ENCODE data around the gene RAB44. TPM values are rescaled to one million over a fixed set of nuclear protein-coding genes. Genes with fewer than 3 reads are reported as not detected.
"Not testable (repeated sequence)": the region's sequence is repeated elsewhere in the genome, so short reads cannot be mapped to it uniquely, and the experiment has no call there.

The RAB44 gene
- total RNA-seq, 2 experiments from 2014 or later: not detected

GRCh38 chr6:36703081-36703606, 5.5 kb downstream of the RAB44 start:
- ChIA-PET CTCF (interaction anchor here (1.1 kb wide), 1 partner anchor 87 kb away, joined by 3 read pairs; no protein-coding TSS in a partner anchor), POLR2A (no interaction called here)
- DNase-seq: no peak
- H3K4me3 Mint-ChIP-seq: no peak overlapping the region
- no peaks in the 10 kb centered on the region for H3K9me3 Mint-ChIP-seq (ENCODE audit: insufficient read depth)
- no peak overlapping the region for H3K27ac Mint-ChIP-seq
- no peak for ATAC-seq
- no peaks in the 10 kb centered on the region for H3K36me3 Mint-ChIP-seq (ENCODE audit: low read depth)
- H3K27me3 Mint-ChIP-seq (ENCODE audit: low read depth): no peaks in the 10 kb centered on the region
- peaks cover 9% of the 10 kb centered on the region for H3K4me1 Mint-ChIP-seq (ENCODE audit: low read depth)

DNA sequence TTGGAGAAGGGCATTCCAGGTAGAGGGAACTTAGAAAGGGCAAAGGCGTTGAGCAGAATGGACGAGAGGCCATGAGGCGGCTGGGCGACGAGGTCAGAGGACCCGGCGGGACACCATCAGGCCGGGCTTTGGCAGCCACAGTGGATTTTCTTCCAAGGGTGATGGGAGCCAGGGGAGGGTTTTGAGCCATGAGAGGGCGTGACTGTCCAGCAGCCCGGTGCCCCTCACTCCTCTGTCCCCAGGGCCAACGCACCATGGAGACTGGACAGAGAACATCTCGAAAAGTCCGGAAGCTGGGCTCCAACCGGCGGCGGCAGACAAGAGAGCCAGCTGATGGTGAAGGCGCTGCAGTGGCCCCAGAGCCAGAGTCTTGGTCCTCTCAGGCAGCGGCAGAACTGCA, 6.4 kb downstream of the RAB44 start:
- H3K27me3 Mint-ChIP-seq (ENCODE audit: low read depth): no peaks in the 10 kb centered on the region
- H3K4me3 Mint-ChIP-seq: no peak overlapping the region
- H3K27ac Mint-ChIP-seq: no peak overlapping the region
- H3K9me3 Mint-ChIP-seq (ENCODE audit: insufficient read depth): no peaks in the 10 kb centered on the region
- no peak for ATAC-seq
- H3K4me1 Mint-ChIP-seq (ENCODE audit: low read depth): peaks cover 9% of the 10 kb centered on the region
- no peaks in the 10 kb centered on the region for H3K36me3 Mint-ChIP-seq (ENCODE audit: low read depth)
- ChIA-PET CTCF (interaction anchor here (0.9 kb wide), 1 partner anchor 55 kb away, joined by 3 read pairs; no protein-coding TSS in a partner anchor), POLR2A (no interaction called here)
- no peak for DNase-seq

- not testable (repeated sequence) for ATAC-seq; H3K27me3 Mint-ChIP-seq (ENCODE audit: low read depth); H3K4me3 Mint-ChIP-seq; H3K4me1 Mint-ChIP-seq (ENCODE audit: low read depth); H3K9me3 Mint-ChIP-seq (ENCODE audit: insufficient read depth); H3K27ac Mint-ChIP-seq; DNase-seq; H3K36me3 Mint-ChIP-seq (ENCODE audit: low read depth)
- CTCF ChIA-PET: interaction anchor here (1.2 to 1.6 kb wide), 3 partner anchors 10 to 89 kb away, joined by 3 read pairs; no protein-coding TSS in a partner anchor
- POLR2A ChIA-PET: interaction anchor here (0.6 kb wide), 1 partner anchor 274 kb away, joined by 3 read pairs; no protein-coding TSS in a partner anchor
These were observed 7.4 kb downstream of the RAB44 start for GRCh38 chr6:36704961-36705577.

DNA sequence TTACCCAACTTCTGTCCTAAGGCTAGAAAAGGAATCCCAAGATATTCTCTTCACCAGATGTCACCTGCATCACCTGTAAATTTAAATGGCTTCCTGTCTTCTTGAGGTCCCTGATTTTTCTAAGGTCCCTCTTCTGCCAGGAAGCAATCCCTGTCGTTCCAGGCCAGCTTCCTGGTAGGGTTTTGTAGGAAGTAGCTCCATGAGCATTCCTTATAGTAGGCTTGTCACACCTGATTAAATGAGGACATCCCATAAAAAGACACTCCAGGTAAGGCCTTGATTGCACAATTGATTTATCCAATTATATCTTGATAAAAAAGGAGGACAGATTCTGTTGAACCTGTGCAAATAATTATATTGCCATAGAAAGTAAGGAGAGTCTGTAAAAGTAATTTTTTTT, 8.7 kb downstream of the RAB44 start:
- no peak for ATAC-seq
- Mint-ChIP-seq H3K36me3 (ENCODE audit: low read depth) (no peaks in the 10 kb centered on the region), H3K27ac (no peak overlapping the region), H3K27me3 (ENCODE audit: low read depth) (peaks cover 5% of the 10 kb centered on the region), H3K4me3 (no peak overlapping the region), H3K4me1 (ENCODE audit: low read depth) (peaks cover 4% of the 10 kb centered on the region), H3K9me3 (ENCODE audit: insufficient read depth) (no peaks in the 10 kb centered on the region)
- ChIA-PET CTCF (interaction anchor here (0.6 to 1.3 kb wide), 4 partner anchors 26 to 271 kb away, joined by 3 read pairs; no protein-coding TSS in a partner anchor), POLR2A (no interaction called here)
- no peak for DNase-seq

- Mint-ChIP-seq H3K4me1 (ENCODE audit: low read depth) (no peaks in the 10 kb centered on the region), H3K9me3 (ENCODE audit: insufficient read depth) (no peaks in the 10 kb centered on the region), H3K27me3 (ENCODE audit: low read depth) (peaks cover 11% of the 10 kb centered on the region), H3K4me3 (no peak overlapping the region), H3K36me3 (ENCODE audit: low read depth) (no peaks in the 10 kb centered on the region), H3K27ac (no peak overlapping the region)
- ChIA-PET CTCF (no interaction called here), POLR2A (no interaction called here)
- no peak for ATAC-seq
- no peak for DNase-seq
These were observed 15.2 kb downstream of the RAB44 start for GRCh38 chr6:36712816-36713215.

DNA sequence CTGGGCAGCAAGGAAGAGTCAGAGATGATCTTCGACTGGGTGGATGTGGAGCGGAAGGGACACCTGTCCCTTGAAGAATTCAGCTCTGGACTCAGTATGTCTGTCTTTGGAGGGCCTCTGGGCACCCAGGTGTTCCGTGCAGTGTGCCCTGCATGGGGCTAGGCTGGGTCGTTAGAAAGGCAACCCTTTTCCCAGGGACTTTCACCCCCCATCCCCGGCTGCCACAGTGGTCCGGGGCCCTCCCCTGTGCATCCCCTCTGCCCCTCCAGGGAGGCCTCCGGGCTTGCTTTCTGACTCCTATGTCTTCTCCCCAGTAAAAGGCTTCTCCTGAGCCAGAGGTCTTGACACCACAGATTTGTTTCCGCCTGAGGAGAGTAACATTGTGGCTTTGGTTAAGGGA, 16.2 kb downstream of the RAB44 start:
- no peaks in the 10 kb centered on the region for H3K9me3 Mint-ChIP-seq (ENCODE audit: insufficient read depth)
- H3K36me3 Mint-ChIP-seq (ENCODE audit: low read depth): no peaks in the 10 kb centered on the region
- POLR2A ChIA-PET: no interaction called here
- no peak for DNase-seq
- CTCF ChIA-PET: no interaction called here
- H3K27ac Mint-ChIP-seq: no peak overlapping the region
- no peak overlapping the region for H3K4me3 Mint-ChIP-seq
- no peaks in the 10 kb centered on the region for H3K4me1 Mint-ChIP-seq (ENCODE audit: low read depth)
- ATAC-seq: no peak
- H3K27me3 Mint-ChIP-seq (ENCODE audit: low read depth): peaks cover 11% of the 10 kb centered on the region

GRCh38 chr6:36714511-36714910, 16.9 kb downstream of the RAB44 start:
- DNase-seq: no peak
- ChIA-PET CTCF (interaction anchor here (1.1 kb wide), 1 partner anchor 10 kb away, joined by 3 read pairs; no protein-coding TSS in a partner anchor), POLR2A (no interaction called here)
- Mint-ChIP-seq H3K4me1 (ENCODE audit: low read depth) (no peaks in the 10 kb centered on the region), H3K4me3 (no peak overlapping the region), H3K9me3 (ENCODE audit: insufficient read depth) (no peaks in the 10 kb centered on the region), H3K36me3 (ENCODE audit: low read depth) (no peaks in the 10 kb centered on the region), H3K27ac (no peak overlapping the region), H3K27me3 (ENCODE audit: low read depth) (peaks cover 11% of the 10 kb centered on the region)
- ATAC-seq: no peak

GRCh38 chr6:36715469-36715868, 17.8 kb downstream of the RAB44 start:
- ChIA-PET CTCF (interaction anchor here (1.1 kb wide), 1 partner anchor 9 kb away, joined by 3 read pairs; no protein-coding TSS in a partner anchor), POLR2A (no interaction called here)
- Mint-ChIP-seq H3K27me3 (ENCODE audit: low read depth) (peaks cover 6% of the 10 kb centered on the region), H3K9me3 (ENCODE audit: insufficient read depth) (no peaks in the 10 kb centered on the region), H3K4me3 (no peak overlapping the region), H3K27ac (no peak overlapping the region), H3K4me1 (ENCODE audit: low read depth) (no peaks in the 10 kb centered on the region), H3K36me3 (ENCODE audit: low read depth) (no peaks in the 10 kb centered on the region)
- ATAC-seq: no peak
- DNase-seq: no peak

GRCh38 chr6:36716476-36717093, 19.0 kb downstream of the RAB44 start:
- H3K27me3 Mint-ChIP-seq (ENCODE audit: low read depth): peaks cover 6% of the 10 kb centered on the region
- DNase-seq: no peak
- no peaks in the 10 kb centered on the region for H3K9me3 Mint-ChIP-seq (ENCODE audit: insufficient read depth)
- ATAC-seq: no peak
- POLR2A ChIA-PET: interaction anchor here (1.5 kb wide), 1 partner anchor 15 kb away, joined by 3 read pairs; no protein-coding TSS in a partner anchor
- no peak overlapping the region for H3K27ac Mint-ChIP-seq
- no peaks in the 10 kb centered on the region for H3K4me1 Mint-ChIP-seq (ENCODE audit: low read depth)
- H3K36me3 Mint-ChIP-seq (ENCODE audit: low read depth): no peaks in the 10 kb centered on the region
- H3K4me3 Mint-ChIP-seq: no peak overlapping the region
- CTCF ChIA-PET: no interaction called here

DNA sequence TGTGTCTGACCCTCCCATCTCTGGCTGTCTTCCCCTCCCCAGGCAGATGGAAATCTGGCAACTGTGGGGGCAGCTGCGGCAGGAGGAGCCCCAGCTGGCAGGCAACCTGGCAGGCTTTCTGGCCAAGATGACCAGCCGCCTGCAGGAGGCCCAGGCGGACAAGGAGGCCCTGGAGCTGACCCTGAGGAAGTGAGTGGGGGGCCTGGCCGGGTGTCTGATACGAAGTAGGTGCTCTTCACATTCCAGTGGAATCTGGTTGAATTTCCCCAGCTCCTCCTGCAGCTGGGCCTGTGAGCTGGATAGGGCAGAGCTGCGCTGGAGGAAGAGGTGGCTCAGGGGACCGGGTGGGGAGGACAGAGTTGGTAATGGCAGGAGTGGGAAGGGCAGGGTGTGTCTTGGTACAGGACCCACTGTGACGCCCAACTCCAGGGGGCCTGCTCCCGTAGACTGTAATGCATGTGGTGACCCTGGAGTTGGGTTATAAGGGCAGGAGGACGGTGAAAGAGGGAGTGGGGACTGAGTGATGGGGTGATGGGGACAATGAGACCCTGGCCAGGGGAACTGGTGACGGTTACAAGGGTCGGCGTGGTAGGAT, 19.7 kb downstream of the RAB44 start:
- no peaks in the 10 kb centered on the region for H3K36me3 Mint-ChIP-seq (ENCODE audit: low read depth)
- H3K9me3 Mint-ChIP-seq (ENCODE audit: insufficient read depth): no peaks in the 10 kb centered on the region
- ChIA-PET CTCF (interaction anchor here (0.8 kb wide), 1 partner anchor 103 kb away, joined by 3 read pairs; no protein-coding TSS in a partner anchor), POLR2A (interaction anchor here (1.5 kb wide), 1 partner anchor 16 kb away, joined by 3 read pairs; no protein-coding TSS in a partner anchor)
- H3K27ac Mint-ChIP-seq: no peak overlapping the region
- no peak overlapping the region for H3K4me3 Mint-ChIP-seq
- peaks cover 6% of the 10 kb centered on the region for H3K27me3 Mint-ChIP-seq (ENCODE audit: low read depth)
- no peaks in the 10 kb centered on the region for H3K4me1 Mint-ChIP-seq (ENCODE audit: low read depth)
- DNase-seq: no peak
- ATAC-seq: no peak

- H3K9me3 Mint-ChIP-seq (ENCODE audit: insufficient read depth): no peaks in the 10 kb centered on the region
- no peak overlapping the region for H3K27ac Mint-ChIP-seq
- POLR2A ChIA-PET: interaction anchor here (1.5 kb wide), 1 partner anchor 17 kb away, joined by 3 read pairs; no protein-coding TSS in a partner anchor
- ATAC-seq (no peak), DNase-seq (no peak)
- CTCF ChIA-PET: interaction anchor here (0.8 kb wide), 1 partner anchor 103 kb away, joined by 3 read pairs; no protein-coding TSS in a partner anchor
- H3K4me3 Mint-ChIP-seq: no peak overlapping the region
- peaks cover 3% of the 10 kb centered on the region for H3K27me3 Mint-ChIP-seq (ENCODE audit: low read depth)
- no peaks in the 10 kb centered on the region for H3K4me1 Mint-ChIP-seq (ENCODE audit: low read depth)
- H3K36me3 Mint-ChIP-seq (ENCODE audit: low read depth): no peaks in the 10 kb centered on the region
These were observed 20.4 kb downstream of the RAB44 start for GRCh38 chr6:36717871-36718540.
